GM18505 (cell line): ENCODE results near the gene FDX2.
"Not testable (repeated sequence)": the region's sequence is repeated elsewhere in the genome, so short reads cannot be mapped to it uniquely, and the experiment has no call there.

Experiments
- ATAC-seq: cut with Tn5 transposase; IDR thresholded peaks from one replicate; pipeline ENCODE4 v1.9.1; 2021; ENCODE audit not compliant: unreplicated experiment
- POLR2A ChIP-seq: IDR thresholded peaks from 4 replicates; pipeline ENCODE4 v1.6.1; 2011; ENCODE audit warnings: borderline replicate concordance; ENCODE audit not compliant: insufficient read depth, insufficient read length; ENCODE audit errors: extremely low read depth

The FDX2 gene

DNA sequence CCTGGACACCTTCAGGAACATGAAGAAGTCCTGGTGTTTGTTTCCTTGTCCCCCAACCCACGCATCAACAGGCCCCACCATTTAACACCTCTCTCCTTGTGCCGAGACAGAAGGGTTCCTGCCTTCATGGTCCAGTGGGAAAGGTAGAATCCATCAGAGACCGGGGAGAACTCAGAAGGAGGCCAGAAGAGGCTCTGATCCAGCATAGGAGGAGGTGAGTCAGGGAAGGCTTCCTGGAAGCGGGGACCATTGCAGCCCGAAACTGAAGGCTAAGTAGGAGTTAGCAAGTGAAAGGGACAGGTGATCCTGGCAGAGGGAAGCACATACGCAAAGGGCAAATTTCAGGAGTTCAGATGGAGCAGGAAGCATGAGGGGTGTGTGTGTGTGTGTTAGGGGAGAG, 23.1 kb upstream of the FDX2 start:
- no peak for ATAC-seq
- TF ChIP-seq POLR2A: no peak

DNA sequence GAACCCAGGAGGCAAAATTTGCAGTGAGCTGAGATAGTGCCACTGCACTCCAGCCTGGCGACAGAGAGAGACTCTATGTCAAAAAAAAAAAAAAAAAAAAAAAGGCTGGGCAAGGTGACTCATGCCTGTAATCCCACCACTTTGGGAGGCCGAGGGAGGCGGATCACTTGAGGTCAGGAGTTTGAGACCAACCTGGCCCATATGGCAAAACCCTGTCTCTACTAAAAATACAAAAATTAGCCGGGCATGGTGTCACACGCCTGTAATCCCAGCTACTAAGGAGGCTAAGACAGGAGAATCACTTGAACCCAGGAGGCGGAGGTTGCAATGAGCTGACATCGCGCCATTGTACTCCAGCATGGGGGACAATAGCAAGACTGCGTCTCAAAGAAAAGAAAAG, 20.9 kb upstream of the FDX2 start:
- ATAC-seq: not testable (repeated sequence)

DNA sequence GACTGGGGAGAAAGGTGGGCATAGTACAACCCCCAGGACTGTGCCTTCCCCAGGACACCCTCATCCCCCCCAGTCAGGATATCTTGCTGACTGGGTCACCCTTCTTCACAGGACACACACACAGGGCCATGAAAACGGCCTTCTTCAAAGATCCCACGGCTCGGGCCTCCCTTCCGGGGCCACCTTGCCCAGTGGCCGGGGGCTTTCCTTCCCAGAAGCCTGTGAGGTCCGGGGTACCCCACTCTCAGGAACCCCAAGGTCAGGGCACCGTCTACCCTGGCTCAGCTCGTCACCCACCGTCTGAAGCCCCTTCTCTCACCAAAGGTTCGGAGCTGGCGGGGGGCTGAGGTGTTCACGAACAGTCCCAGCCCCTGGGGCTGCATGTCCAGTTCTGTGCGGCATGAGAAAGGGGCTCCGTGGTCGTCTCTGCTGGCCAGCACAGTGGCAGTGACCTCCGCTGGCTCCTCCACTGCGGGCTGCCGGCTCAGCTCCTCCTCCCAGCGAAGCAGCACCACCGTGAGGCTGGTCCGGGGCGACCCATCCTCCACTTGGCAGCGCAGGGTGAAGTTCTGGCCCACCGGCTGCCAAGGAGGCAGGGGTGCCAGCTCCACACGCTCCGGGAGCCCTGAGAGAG, 19.7 kb upstream of the FDX2 start:
- no peak for ATAC-seq
- no peak for TF ChIP-seq POLR2A

DNA sequence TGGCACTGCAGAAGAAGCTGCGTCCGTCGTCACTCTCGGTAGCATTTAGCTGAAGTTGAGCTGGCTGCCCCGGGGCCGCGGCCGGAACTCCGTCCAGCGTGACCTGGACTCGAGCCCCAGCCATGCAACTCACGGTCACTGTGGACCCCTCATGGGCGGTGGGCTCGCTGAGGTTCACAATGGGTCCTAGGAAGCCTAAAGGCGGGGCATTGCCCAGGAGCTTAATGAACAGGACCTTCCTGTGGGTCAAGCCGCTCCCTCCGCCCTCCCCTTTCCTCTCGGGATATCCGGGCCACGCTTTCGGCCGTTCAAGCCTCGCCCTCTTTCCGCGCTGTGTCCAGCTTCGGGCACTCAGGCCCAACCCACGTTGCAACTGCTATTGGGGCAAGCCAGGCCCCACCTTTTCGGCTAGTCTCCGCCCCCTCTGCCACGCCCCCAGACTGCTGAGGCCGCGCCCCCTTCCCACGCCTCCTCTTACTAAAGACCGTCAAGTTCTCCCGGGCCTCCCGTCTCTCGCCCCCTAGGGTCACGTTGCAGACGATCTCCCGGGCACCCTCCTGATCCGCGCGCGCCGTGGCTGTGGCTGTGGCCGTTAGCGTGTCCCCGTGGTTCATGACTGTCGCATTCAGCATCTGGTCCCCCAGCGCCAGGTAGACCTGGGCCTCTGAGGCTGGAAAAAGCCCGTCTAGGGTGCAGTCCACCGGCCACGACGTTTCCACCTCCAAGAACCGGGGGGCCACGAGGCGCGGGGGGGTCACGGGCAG, 19.0 kb upstream of the FDX2 start:
- no peak for TF ChIP-seq POLR2A

DNA sequence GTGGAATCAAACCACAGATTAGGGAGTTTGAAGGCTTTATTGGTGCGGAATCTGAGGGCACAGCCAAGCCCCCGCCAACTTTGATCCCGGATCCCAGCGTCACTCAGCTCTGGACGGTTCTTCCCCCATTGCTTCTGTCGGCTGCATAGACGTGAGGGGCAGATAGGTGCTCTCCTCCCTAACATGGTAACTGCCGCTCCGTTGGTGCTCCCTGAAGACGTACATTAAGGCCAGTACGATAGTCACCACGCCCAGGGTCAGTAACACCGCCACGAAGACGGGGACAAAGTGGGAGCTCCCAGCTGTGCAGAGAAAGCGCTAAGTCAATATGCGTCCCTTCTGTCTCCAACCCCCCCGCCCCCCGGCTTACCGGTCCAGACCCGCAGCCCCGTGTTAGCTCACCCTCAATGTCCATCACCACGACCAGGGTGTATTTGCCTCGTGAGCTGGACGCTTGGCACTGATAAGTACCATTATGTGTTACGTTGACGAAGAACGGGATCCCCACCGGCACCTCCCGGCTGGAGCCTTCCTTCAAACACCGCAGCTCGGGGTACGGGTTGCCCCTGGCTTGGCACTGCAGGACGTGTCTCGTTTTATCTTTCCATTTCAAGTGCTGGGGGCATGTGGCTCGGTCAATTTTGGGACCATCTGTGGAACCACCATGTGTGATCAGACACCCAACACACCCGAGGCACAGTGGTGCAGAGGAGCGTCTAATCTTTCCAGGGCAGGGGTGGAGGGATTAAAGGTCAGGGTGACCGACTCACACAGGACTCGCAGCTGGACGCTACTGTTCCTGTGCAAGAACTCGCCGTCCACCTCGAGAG, 18.2 kb upstream of the FDX2 start:
- ATAC-seq: no peak
- no peak for TF ChIP-seq POLR2A

More for the DNA sequence above, 19.0 kb upstream of the FDX2 start:
- ATAC-seq: no peak

DNA sequence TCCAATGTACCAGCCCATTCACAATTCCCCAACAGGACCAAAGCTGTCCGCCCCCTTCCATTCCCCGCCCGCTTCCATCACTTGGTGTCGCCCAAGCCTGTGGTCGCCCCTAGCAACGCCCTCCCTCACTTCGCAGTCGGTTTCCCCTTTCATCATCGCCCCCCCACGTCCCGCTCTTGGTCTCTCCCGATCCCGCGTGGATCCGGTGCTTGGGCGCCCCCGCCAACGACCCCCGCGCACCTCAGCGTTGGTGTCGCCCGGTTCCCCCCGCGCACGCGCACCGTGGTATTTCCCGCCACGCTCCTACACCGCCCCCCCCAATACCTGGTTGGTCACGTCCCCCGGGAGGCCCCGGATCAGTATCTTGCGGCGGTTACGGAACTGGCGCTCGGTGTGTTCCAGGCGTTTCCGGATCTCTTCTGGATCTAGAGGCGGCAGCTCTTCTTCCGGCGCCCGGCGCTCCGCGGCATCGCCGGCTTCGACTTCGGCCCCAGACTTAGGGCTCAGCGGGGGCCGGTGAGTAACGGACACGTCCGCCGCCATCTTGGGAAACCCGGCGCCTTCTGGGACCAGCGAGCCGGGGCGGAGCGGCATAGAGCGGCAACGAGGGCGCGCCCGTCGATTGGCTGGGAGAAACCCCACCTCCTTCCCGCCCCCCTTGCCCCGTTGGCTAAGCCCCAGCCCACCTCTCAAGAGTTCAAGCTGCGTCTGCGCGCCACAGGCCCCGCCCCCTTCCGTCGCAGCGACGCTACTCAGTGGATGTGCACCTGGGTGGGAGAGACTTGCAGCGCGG, 17.3 kb upstream of the FDX2 start, which contains the start of gene RAVER1:
TSS of gene RAVER1 (minus strand) at position 565 of the 793 bp plus-strand sequence. CDS start at position 543, 22 bp downstream.
- peak; percentile 91 for TF ChIP-seq POLR2A
- peak; percentile 88 for ATAC-seq

DNA sequence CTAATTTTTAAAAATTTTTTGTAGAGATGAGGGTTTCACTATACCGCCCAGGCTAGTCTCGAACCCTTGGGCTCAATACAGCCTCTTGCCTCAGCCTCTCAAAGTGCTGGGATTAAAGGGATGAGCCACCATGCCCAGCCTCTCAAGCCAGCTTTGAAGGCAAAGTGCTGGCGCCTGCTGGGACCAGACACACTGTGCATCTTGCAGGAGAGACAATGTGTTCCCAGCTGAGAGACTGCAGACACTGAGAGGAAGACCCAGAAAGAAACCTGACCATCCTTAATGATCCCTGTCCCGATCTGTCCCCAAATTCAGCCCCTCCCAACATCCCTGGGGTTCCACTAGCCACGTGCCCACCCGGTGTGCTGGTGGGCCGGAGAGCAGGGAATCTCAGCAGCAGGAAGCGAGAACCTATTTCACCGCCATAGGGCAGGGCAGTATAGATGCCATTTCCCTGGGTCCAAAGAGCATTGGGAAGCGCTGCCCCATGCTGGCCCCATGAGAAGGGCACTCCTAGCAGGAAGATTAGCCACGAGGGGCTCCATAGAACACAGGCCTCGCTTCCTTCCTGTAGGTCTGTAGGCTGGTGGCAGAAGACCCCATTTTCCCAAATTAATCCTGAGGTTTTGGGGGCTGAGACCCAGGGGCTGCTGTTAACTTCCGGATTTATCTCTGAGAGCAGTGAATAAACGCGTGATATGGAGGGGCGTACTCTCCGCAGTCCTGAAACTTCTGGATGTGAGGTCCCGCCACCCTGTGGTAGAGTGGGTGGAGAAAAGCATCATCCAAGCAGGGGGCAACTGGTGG, 16.5 kb upstream of the FDX2 start:
- ATAC-seq: no peak
- no peak for TF ChIP-seq POLR2A

DNA sequence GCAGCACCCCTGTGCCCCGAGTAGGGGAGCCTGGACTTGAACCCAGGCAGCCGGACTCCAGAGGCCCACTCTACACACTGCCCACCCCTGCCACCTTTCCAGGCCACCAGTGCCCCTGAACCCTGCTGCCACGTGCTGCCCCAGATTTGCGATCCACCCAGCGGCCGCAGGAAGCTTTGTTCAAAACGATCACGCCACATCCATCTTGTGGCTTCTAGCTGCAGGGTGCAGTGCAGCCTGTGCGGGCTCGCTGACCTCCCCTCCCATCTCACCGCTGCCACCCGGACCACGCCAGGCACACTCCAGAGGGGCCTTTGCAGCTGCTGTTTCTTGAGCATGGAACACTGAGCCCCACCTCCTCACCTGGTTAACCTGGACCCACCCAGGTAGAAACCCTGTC, 13.7 kb upstream of the FDX2 start:
- no peak for ATAC-seq
- TF ChIP-seq POLR2A: no peak

DNA sequence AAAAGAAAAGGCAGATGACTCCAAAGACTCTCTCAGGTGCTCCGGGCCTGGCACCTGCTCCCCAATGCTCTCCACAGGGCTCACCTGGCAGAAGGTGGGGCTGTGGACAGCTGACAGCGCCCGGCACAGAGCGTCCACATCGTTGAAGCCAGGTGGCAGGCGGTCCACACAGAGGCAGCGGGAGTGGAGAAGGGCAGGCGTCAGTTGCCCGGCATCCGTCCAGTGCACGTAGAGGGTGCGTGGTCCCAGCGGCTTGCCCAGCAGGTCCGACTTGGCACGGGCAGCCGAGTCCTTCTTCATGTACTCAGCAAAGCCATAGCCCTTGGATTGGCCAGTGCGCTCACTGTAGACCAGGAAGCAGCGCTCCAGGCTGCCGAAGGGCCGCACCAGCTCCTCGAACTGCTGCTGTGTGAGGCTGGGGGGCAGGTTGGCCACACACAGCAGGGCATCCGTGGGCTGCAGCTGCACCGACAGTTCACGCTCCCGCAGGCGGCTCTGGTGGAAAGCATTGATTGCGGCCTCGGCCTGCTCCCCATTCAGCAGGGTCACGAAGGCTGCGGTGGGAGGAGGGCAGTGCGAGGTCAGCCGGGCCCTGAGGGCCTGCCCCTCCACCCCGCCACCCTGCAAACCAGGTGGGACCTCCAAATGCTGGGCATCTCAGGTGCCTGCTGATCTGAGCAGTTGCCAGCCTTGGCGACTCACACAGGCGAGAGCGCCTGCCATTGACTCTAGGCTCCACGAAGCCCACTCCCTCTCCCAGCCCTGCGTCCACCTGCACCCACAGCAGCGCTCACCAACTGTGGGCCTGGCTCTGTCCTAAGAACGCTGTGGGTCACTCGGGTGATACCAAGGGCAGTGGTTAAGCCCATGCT, 13.0 kb upstream of the FDX2 start:
- no peak for ATAC-seq
- TF ChIP-seq POLR2A: no peak

DNA sequence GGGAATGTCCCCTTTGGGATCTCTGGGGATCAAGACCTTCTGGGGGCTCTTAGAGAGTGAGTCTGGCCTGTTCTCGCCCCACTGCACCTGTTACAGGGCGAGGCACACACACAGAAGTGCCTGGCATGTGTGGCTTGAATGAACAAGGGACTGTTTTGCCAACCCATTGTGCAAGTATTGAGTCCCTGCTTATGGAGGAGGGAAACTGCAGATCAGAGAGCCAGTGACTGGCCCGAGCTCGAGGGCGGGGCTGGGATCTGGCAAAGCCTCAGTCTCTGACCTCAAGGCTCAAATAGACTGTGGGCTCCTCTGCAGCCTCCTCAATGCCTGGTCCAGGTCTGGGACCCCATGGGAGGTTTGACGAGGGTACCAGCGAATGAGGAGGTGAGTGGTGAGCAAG, 12.0 kb upstream of the FDX2 start:
- ATAC-seq: no peak
- no peak for TF ChIP-seq POLR2A

DNA sequence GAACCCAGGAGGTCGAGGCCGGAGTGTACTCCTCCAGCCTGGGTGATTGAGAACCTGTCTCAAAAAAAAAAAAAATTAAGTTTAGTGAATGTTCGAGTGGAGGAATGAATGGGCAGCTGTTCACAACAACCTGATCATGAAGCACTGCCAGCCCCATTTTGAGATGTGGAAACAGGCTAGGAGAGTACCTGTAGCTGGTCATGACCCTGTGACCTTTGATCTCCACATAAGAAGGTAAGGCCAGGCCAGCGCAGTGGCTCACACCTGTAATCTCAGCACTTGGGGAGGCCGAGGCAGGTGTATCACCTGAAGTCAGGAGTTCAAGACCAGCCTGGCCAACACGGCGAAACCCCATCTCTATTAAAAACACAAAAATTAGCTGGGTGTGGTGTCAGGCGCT, 9.9 kb upstream of the FDX2 start:
- no peak for ATAC-seq
- no peak for TF ChIP-seq POLR2A

DNA sequence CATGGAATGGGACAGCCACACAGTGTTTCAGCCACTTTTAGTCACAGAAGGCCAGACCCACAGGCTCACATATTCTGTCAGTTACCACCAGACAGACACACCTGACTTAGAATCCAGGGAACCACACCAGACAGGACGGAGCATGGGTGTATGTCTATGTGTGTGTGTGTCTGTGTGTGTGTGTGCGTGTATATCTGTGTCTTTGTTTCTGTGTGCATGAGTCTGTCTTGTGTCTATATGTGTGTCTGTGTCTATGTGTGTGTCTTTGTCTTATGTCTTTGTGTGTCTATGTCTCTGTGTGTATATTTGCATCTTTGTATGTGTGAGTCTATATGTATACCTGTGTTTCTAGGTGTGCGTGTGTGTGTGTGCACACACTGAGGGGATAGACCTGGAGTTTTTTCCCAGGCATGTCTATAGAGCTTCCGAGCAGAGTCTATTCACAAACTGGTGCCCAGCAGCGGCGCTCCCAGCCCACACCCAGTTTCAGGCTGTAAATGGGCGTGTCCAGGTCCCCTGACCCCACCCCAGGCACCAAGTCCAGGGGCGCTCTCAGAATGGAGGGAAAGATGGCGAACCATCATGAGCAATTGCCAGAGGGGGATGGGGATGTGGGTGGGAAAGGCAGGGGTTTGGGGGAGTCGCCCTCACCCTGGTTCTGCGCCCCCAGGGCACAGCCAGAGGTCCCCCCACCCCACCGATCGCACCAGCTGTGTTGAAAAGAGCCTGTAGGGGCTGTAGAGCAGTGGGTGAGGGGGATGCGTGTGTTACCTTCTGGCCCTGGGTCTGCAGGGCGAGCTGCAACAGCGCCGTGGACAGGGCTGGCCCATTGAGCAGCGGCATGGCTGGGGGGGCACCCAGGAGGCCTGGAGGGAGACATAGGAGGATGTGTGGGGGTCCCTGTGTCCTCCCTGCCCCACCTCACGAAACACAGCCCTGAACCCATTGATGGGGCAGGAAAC, 6.3 kb upstream of the FDX2 start:
- no peak for ATAC-seq

More for the DNA sequence above, 6.3 kb upstream of the FDX2 start:
- peak; percentile 21 for TF ChIP-seq POLR2A
